Left ventricle myocardium inferior (tissue), 1 donor: Measurements from ENCODE around the gene MYMK. TPM values are rescaled to one million over a fixed set of nuclear protein-coding genes. Genes with fewer than 3 reads are reported as not detected.

Experiments
- DNase-seq: peaks from one replicate; pipeline ENCODE4 v3.0.0-alpha.2; 2020
- H3K27ac ChIP-seq: fragments of 200-600 bp; replicated peaks from 2 replicates; pipeline ENCODE4 v1.8.0; 2021
- H3K27me3 ChIP-seq: fragments of 200-600 bp; 2 replicates; pipeline ENCODE4 v1.8.0; 2021; ENCODE audit warnings: low read depth
- H3K36me3 ChIP-seq: fragments of 200-600 bp; 2 replicates; pipeline ENCODE4 v1.8.0; 2021
- H3K4me1 ChIP-seq: fragments of 200-600 bp; 2 replicates; pipeline ENCODE4 v1.8.0; 2021
- H3K4me3 ChIP-seq: fragments of 200-600 bp; 2 replicates; pipeline ENCODE4 v1.8.0; 2021; ENCODE audit warnings: mild to moderate bottlenecking, moderate library complexity
- H3K9me3 ChIP-seq: fragments of 200-600 bp; replicated peaks from 2 replicates; pipeline ENCODE4 v1.8.0; 2021
- intact Hi-C: fragments of 100-400 bp; cut with micrococcal nuclease; formaldehyde crosslinking; loops from one replicate; pipeline ENCODE4 v1.11.0; 2022
- total RNA-seq: library from RNA; stranded (reverse); fragmentation: NEBNext Ultra II Directional; extraction: Animal tissue kit (Norgen Biotek cat#: 25700); gene quantifications from one replicate; pipeline ENCODE4 v1.2.1, GENCODE V29; 2021
- TF ChIP-seq, protein P1 (sequence below): fragments of 200-600 bp; IDR thresholded peaks from 2 replicates; pipeline ENCODE4 v1.8.0; 2021; ENCODE audit warnings: antibody characterized with exemption, mild to moderate bottlenecking, borderline replicate concordance
- donor health status: DM: no; HTN: yes; CAD: no; lungs with severe emphysema.

Gene MYMK
- total RNA-seq, 1 donor from 2014 or later = not detected

DNA sequence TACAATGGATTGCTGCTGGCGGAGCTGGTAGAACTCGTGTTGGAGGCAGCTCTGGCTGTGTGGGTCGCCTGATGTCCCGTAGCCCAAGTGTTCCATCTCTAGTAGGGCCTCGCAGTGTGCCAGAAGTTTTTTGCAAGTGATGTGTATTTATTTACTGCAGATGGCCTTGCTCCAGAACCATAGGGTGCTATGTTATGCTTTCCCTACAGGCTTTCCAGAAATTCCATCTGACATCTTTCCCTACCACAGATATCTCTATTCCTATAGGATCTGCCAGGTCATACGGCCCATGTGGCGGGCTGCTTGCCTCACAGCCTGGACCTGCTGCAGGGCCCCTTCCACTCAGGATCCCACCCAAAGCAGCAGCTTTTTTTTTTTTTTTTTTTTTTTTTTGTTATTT lies 26.7 kb upstream of the MYMK start:
- H3K4me3 ChIP-seq = no peak overlapping the region
- DNase-seq = no peak
- H3K9me3 ChIP-seq = no peaks in the 10 kb centered on the region
- H3K36me3 ChIP-seq = peaks cover 3% of the 10 kb centered on the region
- no peaks in the 10 kb centered on the region for H3K27me3 ChIP-seq
- no peak overlapping the region for H3K27ac ChIP-seq
- intact Hi-C loops = no loop called here
- TF ChIP-seq, protein P1, sequence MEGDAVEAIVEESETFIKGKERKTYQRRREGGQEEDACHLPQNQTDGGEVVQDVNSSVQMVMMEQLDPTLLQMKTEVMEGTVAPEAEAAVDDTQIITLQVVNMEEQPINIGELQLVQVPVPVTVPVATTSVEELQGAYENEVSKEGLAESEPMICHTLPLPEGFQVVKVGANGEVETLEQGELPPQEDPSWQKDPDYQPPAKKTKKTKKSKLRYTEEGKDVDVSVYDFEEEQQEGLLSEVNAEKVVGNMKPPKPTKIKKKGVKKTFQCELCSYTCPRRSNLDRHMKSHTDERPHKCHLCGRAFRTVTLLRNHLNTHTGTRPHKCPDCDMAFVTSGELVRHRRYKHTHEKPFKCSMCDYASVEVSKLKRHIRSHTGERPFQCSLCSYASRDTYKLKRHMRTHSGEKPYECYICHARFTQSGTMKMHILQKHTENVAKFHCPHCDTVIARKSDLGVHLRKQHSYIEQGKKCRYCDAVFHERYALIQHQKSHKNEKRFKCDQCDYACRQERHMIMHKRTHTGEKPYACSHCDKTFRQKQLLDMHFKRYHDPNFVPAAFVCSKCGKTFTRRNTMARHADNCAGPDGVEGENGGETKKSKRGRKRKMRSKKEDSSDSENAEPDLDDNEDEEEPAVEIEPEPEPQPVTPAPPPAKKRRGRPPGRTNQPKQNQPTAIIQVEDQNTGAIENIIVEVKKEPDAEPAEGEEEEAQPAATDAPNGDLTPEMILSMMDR = no peak
- peaks cover 4% of the 10 kb centered on the region for H3K4me1 ChIP-seq

- Histone ChIP-seq H3K4me1 (peaks cover 35% of the 10 kb centered on the region), H3K27me3 (no peaks in the 10 kb centered on the region), H3K9me3 (no peaks in the 10 kb centered on the region), H3K4me3 (no peak overlapping the region), H3K36me3 (peaks cover 3% of the 10 kb centered on the region), H3K27ac (no peak overlapping the region)
- DNase-seq = no peak
- intact Hi-C loops = no loop called here
- TF ChIP-seq, protein P1 = no peak
Measured at GRCh38 chr9:133547116-133547515, 22.4 kb upstream of the MYMK start.

- no peak for DNase-seq
- TF ChIP-seq, protein P1 = no peak
- Histone ChIP-seq H3K36me3 (peaks cover 3% of the 10 kb centered on the region), H3K4me3 (no peak overlapping the region), H3K9me3 (no peaks in the 10 kb centered on the region), H3K27ac (peak overlapping the region; percentile 72), H3K4me1 (peaks cover 38% of the 10 kb centered on the region), H3K27me3 (no peaks in the 10 kb centered on the region)
- intact Hi-C loops = no loop called here
Measured at GRCh38 chr9:133546287-133546680, 21.5 kb upstream of the MYMK start.

DNA sequence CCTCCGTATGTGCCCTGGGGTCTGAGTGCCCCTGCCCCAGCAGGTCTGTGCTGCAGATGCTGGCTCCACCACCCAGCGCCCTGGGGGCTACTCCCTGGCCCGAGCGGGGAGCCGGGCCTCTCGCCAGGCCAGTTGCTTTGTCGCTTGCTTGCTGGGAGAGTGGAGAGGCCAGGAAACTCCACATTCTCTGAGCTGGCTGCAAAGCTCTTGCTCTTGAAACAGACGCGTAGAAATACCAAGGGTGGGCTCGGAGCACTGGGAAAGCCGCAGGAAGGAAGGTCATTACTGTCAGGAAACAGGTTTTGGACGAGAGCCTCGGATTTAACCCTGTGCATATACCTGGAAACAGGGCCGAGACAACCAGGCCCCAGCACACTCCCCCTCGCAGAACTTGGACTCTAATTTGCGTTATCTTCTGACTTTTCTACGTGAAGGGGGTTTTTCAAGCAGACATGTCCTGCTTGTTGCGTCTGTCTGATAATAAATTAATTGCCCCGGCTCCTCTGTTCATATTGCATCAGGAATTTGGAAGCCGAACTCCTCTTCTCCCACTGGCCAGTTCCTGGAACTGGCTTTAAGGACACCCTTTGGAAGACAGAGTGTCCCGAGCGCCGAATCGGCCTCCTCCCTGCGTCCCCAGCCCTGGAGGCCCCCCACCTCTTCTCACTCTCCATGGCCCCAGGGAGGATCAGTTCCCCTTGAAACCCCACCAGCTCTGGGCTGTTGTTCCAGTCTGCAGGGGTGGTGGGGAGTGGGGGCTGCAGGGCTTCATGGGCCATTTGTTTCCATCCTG lies 20.9 kb upstream of the MYMK start:
- Histone ChIP-seq H3K36me3 (peaks cover 3% of the 10 kb centered on the region), H3K27ac (peak overlapping the region; percentile 72), H3K9me3 (no peaks in the 10 kb centered on the region), H3K4me3 (peak overlapping the region; percentile 4), H3K4me1 (peaks cover 41% of the 10 kb centered on the region), H3K27me3 (no peaks in the 10 kb centered on the region)
- TF ChIP-seq, protein P1 = no peak
- intact Hi-C loops = no loop called here
- DNase-seq = no peak

DNA sequence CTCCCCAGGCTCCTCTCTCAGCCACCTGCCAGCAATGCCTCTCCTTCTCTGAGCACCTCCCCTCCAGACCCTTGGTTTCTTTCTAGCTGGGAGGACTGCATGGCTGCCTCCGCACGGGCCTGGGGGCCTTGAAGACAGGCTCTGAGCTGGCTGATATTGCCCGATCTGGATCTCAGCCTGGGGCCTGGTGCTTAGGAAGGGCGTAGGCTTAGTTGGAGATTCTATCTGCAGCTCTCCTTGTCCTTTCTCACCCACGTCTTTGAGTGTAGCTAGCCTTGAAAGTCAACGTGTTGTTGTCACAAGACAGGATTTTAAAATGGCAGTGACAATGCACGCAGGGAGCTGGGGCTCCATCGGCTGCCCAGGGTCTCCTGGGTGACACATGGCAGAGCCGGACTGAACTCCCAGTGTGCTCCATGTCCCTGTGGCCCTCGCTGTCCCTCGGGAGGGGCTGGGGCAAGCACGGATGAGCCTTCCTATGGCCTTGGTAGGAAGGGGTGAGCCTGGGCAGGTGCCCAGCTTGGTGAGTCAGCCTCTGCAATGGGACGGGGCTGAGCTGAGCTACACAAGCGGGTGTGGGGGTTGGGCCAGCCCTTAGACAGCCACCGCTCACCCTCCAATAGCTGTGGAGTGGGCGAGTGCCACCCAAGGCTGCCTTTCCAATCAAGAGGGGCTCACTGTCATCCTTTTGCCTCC lies 19.2 kb upstream of the MYMK start:
- TF ChIP-seq, protein P1 = no peak
- H3K27me3 ChIP-seq = no peaks in the 10 kb centered on the region
- no peak overlapping the region for H3K4me3 ChIP-seq
- peaks cover 3% of the 10 kb centered on the region for H3K36me3 ChIP-seq
- peaks cover 58% of the 10 kb centered on the region for H3K4me1 ChIP-seq
- DNase-seq = no peak
- H3K9me3 ChIP-seq = no peaks in the 10 kb centered on the region
- no peak overlapping the region for H3K27ac ChIP-seq
- intact Hi-C loops = no loop called here
